MM.1S (cell line): ENCODE data around the gene ANKUB1.

ENCODE experiments used
- DNase-seq: peaks from one replicate; pipeline ENCODE4 v3.0.0-alpha.2; 2015
- H2AFZ ChIP-seq: fragments of 300-600 bp; sonication (generic); 2 replicates; pipeline ENCODE4 v1.6.0; 2016; ENCODE audit warnings: antibody characterized with exemption, low read length
- H3F3A ChIP-seq: fragments of 300-600 bp; sonication (generic); 2 replicates; pipeline ENCODE4 v1.6.1; 2016; ENCODE audit warnings: mild to moderate bottlenecking, antibody characterized with exemption, low read length, moderate library complexity, mixed read lengths; ENCODE audit not compliant: insufficient read depth
- H3K27ac ChIP-seq: fragments of 300-600 bp; sonication (generic); 2 replicates; pipeline ENCODE4 v1.5.1; 2016; ENCODE audit warnings: mild to moderate bottlenecking, low read length
- H3K27me3 ChIP-seq: fragments of 300-600 bp; sonication (generic); replicated peaks from 2 replicates; pipeline ENCODE4 v1.6.0; 2016; ENCODE audit warnings: low read length; ENCODE audit not compliant: insufficient read depth
- H3K36me3 ChIP-seq: fragments of 300-600 bp; sonication (generic); replicated peaks from 2 replicates; pipeline ENCODE4 v1.6.1; 2016; ENCODE audit warnings: mild to moderate bottlenecking, low read length, mixed read lengths; ENCODE audit not compliant: insufficient read depth
- H3K4me1 ChIP-seq: fragments of 300-600 bp; sonication (generic); 2 replicates; pipeline ENCODE4 v1.6.1; 2016; ENCODE audit warnings: low read length, mixed read lengths
- H3K4me2 ChIP-seq: fragments of 300-600 bp; sonication (generic); 2 replicates; pipeline ENCODE4 v1.6.0; 2016; ENCODE audit warnings: low read depth, low read length
- H3K4me3 ChIP-seq: fragments of 300-600 bp; sonication (generic); 2 replicates; pipeline ENCODE4 v1.5.1; 2016; ENCODE audit warnings: low read length, mixed read lengths
- H3K79me2 ChIP-seq: fragments of 300-600 bp; sonication (generic); 2 replicates; pipeline ENCODE4 v1.6.1; 2016; ENCODE audit warnings: mixed run types, low read length, mixed read lengths
- H3K9ac ChIP-seq: fragments of 300-600 bp; sonication (generic); 2 replicates; pipeline ENCODE4 v1.6.1; 2016; ENCODE audit warnings: low read length, mixed read lengths
- H3K9me2 ChIP-seq: fragments of 300-600 bp; sonication (generic); replicated peaks from 2 replicates; pipeline ENCODE4 v1.6.1; 2016; ENCODE audit warnings: mild to moderate bottlenecking, low read length, mixed read lengths; ENCODE audit not compliant: insufficient read depth
- H3K9me3 ChIP-seq: fragments of 300-600 bp; sonication (generic); replicated peaks from 2 replicates; pipeline ENCODE4 v1.6.1; 2016; ENCODE audit warnings: mild to moderate bottlenecking, low read length, mixed read lengths; ENCODE audit not compliant: insufficient read depth
- H4K20me1 ChIP-seq: fragments of 300-600 bp; sonication (generic); 2 replicates; pipeline ENCODE4 v1.6.1; 2016; ENCODE audit warnings: mild to moderate bottlenecking, low read length, moderate library complexity, mixed read lengths; ENCODE audit not compliant: insufficient read depth
- EZH2 ChIP-seq: fragments of 300-600 bp; sonication (generic); optimal IDR thresholded peaks from 2 replicates; pipeline ENCODE3; 2017; ENCODE audit warnings: low read depth, mild to moderate bottlenecking, antibody characterized with exemption, low read length, mixed read lengths
- EZH2phosphoT487 ChIP-seq: fragments of 300-600 bp; sonication (generic); IDR thresholded peaks from 2 replicates; pipeline ENCODE4 v1.6.1; 2018; ENCODE audit warnings: antibody characterized with exemption, low read length
- TF ChIP-seq, protein P1 (sequence below): fragments of 300-600 bp; sonication (generic); IDR thresholded peaks from 2 replicates; pipeline ENCODE4 v1.5.1; 2016; ENCODE audit warnings: antibody characterized with exemption, low read length, mixed read lengths

The ANKUB1 gene

DNA sequence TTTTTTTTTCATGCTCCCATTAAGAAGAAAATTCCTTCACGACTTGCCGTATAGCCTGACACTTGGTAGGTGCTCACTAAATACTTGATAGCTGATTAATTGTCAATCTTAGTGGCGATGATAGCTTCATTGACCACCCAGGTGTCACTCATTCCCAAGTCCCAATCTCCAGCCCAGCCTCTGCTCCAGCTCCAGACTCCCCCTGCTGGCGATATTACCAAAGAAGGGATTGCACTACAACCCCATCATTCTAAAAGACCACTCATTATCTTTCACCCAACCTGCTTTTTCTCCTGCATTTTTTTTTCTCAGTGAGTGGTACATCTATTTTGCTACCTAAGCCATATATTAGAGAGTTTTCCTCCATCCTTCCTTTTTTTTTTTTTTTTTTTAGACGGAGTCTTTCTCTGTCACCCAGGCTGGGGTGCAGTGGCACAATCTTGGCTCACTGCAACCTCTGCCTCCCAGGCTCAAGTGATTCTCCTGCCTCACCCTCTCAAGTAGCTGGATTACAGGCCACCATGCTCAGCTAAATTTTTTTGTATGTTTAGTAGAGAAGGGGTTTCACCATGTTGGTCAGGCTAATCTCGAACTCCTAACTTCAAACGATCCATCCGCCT lies 20.6 kb downstream of the ANKUB1 start:
- Histone ChIP-seq H3K9me3 (no peaks in the 10 kb centered on the region), H3K9me2 (no peaks in the 10 kb centered on the region), H3K27me3 (no peaks in the 10 kb centered on the region), H2AFZ (no peak overlapping the region), H3K27ac (no peak overlapping the region), H4K20me1 (no peaks in the 10 kb centered on the region), H3K4me1 (no peaks in the 10 kb centered on the region), H3K79me2 (no peaks in the 10 kb centered on the region), H3K4me2 (no peak overlapping the region), H3K36me3 (no peaks in the 10 kb centered on the region), H3K9ac (no peak overlapping the region), H3K4me3 (no peak overlapping the region), H3F3A (no peaks in the 10 kb centered on the region)
- TF ChIP-seq EZH2phosphoT487 (no peak), EZH2 (no peak)
- TF ChIP-seq, protein P1, sequence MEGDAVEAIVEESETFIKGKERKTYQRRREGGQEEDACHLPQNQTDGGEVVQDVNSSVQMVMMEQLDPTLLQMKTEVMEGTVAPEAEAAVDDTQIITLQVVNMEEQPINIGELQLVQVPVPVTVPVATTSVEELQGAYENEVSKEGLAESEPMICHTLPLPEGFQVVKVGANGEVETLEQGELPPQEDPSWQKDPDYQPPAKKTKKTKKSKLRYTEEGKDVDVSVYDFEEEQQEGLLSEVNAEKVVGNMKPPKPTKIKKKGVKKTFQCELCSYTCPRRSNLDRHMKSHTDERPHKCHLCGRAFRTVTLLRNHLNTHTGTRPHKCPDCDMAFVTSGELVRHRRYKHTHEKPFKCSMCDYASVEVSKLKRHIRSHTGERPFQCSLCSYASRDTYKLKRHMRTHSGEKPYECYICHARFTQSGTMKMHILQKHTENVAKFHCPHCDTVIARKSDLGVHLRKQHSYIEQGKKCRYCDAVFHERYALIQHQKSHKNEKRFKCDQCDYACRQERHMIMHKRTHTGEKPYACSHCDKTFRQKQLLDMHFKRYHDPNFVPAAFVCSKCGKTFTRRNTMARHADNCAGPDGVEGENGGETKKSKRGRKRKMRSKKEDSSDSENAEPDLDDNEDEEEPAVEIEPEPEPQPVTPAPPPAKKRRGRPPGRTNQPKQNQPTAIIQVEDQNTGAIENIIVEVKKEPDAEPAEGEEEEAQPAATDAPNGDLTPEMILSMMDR, result peak; percentile 79
- peak; percentile 15 for DNase-seq

DNA sequence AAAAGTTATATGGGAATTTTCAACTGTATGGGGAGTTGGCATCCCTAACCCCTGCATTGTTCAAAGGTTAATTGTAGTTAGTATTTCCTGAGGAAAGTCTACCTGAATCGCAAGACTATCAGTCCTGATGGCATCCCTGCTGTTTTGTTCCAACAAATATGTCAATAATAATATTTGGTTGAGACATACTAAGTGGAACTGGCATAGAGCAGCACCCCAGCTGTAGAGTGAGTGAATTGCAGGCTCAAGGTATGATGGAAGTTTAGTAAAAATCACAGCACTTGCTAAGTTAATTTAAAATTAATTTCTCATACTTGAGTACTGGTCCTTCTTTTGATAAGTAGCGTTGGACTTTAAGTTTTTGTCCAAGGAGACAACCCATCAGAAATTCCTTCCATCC lies 22.1 kb downstream of the ANKUB1 start:
- H3K79me2 ChIP-seq, result no peaks in the 10 kb centered on the region
- H3K4me2 ChIP-seq, result no peak overlapping the region
- H3F3A ChIP-seq, result no peaks in the 10 kb centered on the region
- no peak overlapping the region for H3K4me3 ChIP-seq
- DNase-seq, result no peak
- no peak overlapping the region for H2AFZ ChIP-seq
- TF ChIP-seq EZH2 (no peak), EZH2phosphoT487 (no peak)
- TF ChIP-seq, protein P1, result no peak; the same call in 1 of the 2 replicates
- no peaks in the 10 kb centered on the region for H4K20me1 ChIP-seq
- no peaks in the 10 kb centered on the region for H3K9me3 ChIP-seq
- no peak overlapping the region for H3K27ac ChIP-seq
- no peaks in the 10 kb centered on the region for H3K27me3 ChIP-seq
- H3K9me2 ChIP-seq, result no peaks in the 10 kb centered on the region
- no peak overlapping the region for H3K9ac ChIP-seq
- no peaks in the 10 kb centered on the region for H3K36me3 ChIP-seq
- no peaks in the 10 kb centered on the region for H3K4me1 ChIP-seq

DNA sequence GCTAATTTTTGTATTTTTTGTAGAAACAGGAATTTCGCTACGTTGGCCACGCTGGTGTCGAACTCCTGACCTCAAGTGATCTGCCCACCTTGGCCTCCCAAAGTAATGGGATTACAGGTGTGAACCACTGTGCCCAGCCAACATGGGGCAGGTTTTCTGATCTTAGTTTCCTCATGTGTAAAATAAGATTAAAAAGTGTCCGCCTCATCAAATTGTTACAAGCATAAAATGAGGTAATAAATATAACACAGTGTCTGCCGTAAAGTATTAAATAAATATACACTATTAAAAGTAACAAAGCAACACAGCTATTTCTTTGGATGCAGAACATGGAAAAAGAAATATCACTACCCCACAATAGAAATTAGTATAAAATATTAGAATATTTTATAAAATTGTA lies 23.6 kb downstream of the ANKUB1 start:
- H3K27me3 ChIP-seq, result no peaks in the 10 kb centered on the region
- no peaks in the 10 kb centered on the region for H3F3A ChIP-seq
- no peak overlapping the region for H2AFZ ChIP-seq
- no peaks in the 10 kb centered on the region for H4K20me1 ChIP-seq
- no peaks in the 10 kb centered on the region for H3K9me2 ChIP-seq
- H3K9me3 ChIP-seq, result no peaks in the 10 kb centered on the region
- no peaks in the 10 kb centered on the region for H3K79me2 ChIP-seq
- no peak overlapping the region for H3K4me2 ChIP-seq
- no peak for DNase-seq
- H3K4me3 ChIP-seq, result no peak overlapping the region
- H3K9ac ChIP-seq, result no peak overlapping the region
- no peaks in the 10 kb centered on the region for H3K36me3 ChIP-seq
- TF ChIP-seq EZH2phosphoT487, result no peak
- TF ChIP-seq, protein P1, result no peak
- no peak for TF ChIP-seq EZH2
- no peaks in the 10 kb centered on the region for H3K4me1 ChIP-seq
- H3K27ac ChIP-seq, result no peak overlapping the region
